Measurements from ENCODE around the gene PHF21B. TPM values are rescaled to one million over a fixed set of nuclear protein-coding genes. Genes with fewer than 3 reads are reported as not detected.
"Not testable (repeated sequence)": the region's sequence is repeated elsewhere in the genome, so short reads cannot be mapped to it uniquely, and the experiment has no call there.

PHF21B gene
- total RNA-seq, 3 donors from 2014 or later (not counting 1 experiment from before 2014, with no cell fraction given), result not detected

DNA sequence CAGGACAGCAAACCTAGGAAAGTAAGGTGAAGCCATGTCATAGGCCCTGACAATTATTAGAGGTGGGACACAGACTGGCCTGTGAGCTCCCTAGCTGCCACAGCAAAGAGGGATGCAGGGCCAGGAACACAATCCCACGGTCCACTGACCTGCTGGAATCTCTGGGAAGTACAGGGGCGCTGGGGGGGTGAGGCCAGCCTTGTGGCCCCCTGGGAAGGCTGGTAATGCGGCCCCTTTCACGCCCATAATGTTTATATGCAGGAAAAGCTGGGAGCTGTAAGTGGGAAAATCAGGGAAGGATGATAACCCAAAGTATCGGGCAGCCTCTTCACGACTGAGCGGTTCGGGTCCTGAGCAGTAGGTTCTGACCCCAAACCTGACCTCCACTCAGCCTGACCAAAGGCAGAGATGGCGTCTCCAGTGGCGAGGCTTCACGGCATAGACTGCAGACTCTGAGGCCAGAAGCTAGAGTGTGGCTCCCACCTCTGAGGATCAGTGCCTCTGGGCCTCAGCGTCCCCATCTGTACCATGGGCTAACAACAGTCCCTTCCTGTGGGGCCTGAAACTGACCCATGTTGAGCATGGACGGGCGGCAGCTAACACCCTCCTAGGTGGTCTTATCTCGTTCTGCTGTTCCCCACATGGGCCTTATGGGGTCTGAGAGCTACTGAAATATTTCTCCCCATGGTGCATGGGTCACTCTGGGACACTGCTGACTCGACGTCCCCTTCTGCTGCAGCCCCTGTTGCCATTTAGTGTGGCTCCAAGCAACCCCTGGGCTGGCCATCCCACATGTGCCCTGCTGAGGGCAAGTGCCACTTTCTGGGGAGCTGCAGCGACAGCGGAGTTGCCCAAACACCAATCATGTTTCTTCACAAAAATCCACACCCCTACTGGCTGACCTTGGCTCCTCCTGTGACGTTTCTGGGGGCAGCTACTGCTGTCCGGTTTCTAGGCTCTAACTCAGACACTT is 101.8 kb downstream of the PHF21B start:
- Histone ChIP-seq H3K27ac (ENCODE audit: low read length) (no peak overlapping the region), H3K9me3 (ENCODE audit: control insufficient read depth, insufficient read depth, low read length) (no peaks in the 10 kb centered on the region), H3K36me3 (ENCODE audit: control insufficient read depth, insufficient read depth, low read length) (no peaks in the 10 kb centered on the region), H3K4me1 (ENCODE audit: control insufficient read depth, insufficient read depth, low read length) (no peaks in the 10 kb centered on the region), H3K4me3 (ENCODE audit: low read length) (no peak overlapping the region), H3K27me3 (ENCODE audit: control insufficient read depth, insufficient read depth, low read length) (no peaks in the 10 kb centered on the region)
- DNase-seq (no peak), ATAC-seq (no peak)
- peaks cover 0 to 2% of the 10 kb centered on the region in 2 donors for H3K9me3 Mint-ChIP-seq
- TF ChIP-seq CTCF (IDR thresholded peaks at IDR 0.05), result no peak
- H3K4me3 Mint-ChIP-seq, result no peak overlapping the region
- intact Hi-C loops (cut with micrococcal nuclease), result no loop called here
- H3K4me1 Mint-ChIP-seq, result no peaks in the 10 kb centered on the region
- 85% methylated on average over 21 of the region's 21 CpGs for WGBS (ENCODE audit: insufficient coverage)
- H3K27me3 Mint-ChIP-seq (ENCODE audit: low read depth in 2 of 2), result peaks cover 13 to 20% of the 10 kb centered on the region in 2 donors
- no peak overlapping the region for H3K27ac Mint-ChIP-seq
- H3K36me3 Mint-ChIP-seq, result no peaks in the 10 kb centered on the region

GRCh38 chr22:44906999-44907644 is 102.7 kb downstream of the PHF21B start:
- ATAC-seq (no peak), DNase-seq (no peak)
- Histone ChIP-seq H3K27ac (ENCODE audit: low read length) (no peak overlapping the region), H3K4me1 (ENCODE audit: control insufficient read depth, insufficient read depth, low read length) (no peaks in the 10 kb centered on the region), H3K9me3 (ENCODE audit: control insufficient read depth, insufficient read depth, low read length) (peaks cover 1% of the 10 kb centered on the region), H3K4me3 (ENCODE audit: low read length) (no peak overlapping the region), H3K27me3 (ENCODE audit: control insufficient read depth, insufficient read depth, low read length) (no peaks in the 10 kb centered on the region), H3K36me3 (ENCODE audit: control insufficient read depth, insufficient read depth, low read length) (no peaks in the 10 kb centered on the region)
- Mint-ChIP-seq H3K4me1 (no peaks in the 10 kb centered on the region), H3K27ac (no peak overlapping the region), H3K27me3 (ENCODE audit: low read depth in 2 of 2) (peaks cover 20 to 28% of the 10 kb centered on the region in 2 donors), H3K36me3 (peaks cover 8% of the 10 kb centered on the region), H3K4me3 (no peak overlapping the region), H3K9me3 (peaks cover 0 to 2% of the 10 kb centered on the region in 2 donors)
- 91% methylated on average over 18 of the region's 18 CpGs for WGBS (ENCODE audit: insufficient coverage)
- TF ChIP-seq CTCF (IDR thresholded peaks at IDR 0.05), result no peak
- intact Hi-C loops (cut with micrococcal nuclease), result no loop called here

DNA sequence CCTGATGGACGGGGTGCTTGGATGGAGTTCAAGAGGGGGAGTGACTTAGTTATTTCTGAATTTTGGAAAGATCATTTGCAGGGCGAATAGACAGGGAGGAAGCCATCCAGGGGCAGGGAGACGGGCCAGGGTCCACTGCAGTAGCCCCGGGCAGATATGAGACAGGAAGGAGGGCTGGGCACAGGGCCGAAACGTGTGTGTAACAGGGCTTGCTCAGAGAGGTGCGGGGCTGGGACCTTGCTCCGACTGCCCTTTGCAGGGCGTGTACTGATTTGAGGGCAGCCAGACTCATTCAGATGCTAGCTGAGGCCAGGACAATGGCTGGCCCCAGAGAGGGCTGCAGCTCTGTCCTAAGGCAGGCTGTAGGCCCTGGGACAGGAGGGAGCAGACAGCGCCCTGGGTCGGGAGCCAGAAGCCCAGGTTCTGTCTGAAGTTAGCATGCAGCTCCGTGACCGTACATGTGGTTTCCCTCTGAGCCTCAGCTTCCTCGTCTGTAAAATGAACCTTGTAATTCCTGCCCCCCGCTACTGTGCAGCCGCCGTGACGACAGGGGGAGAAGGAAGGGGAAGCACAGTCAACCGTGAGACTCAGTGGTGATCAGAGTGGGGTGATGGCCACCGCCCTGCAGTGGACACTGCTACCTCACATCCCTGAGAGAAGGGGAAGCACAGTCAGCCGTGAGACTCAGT is 103.4 kb downstream of the PHF21B start:
- Mint-ChIP-seq H3K36me3 (peaks cover 16% of the 10 kb centered on the region), H3K4me3 (no peak overlapping the region), H3K27me3 (ENCODE audit: low read depth in 2 of 2) (peaks cover 20 to 28% of the 10 kb centered on the region in 2 donors), H3K9me3 (peaks cover 0 to 2% of the 10 kb centered on the region in 2 donors), H3K27ac (no peak overlapping the region), H3K4me1 (no peaks in the 10 kb centered on the region)
- DNase-seq (no peak), ATAC-seq (no peak)
- no peak overlapping the region for H3K27ac ChIP-seq (ENCODE audit: low read length)
- peaks cover 9% of the 10 kb centered on the region for H3K9me3 ChIP-seq (ENCODE audit: control insufficient read depth, insufficient read depth, low read length)
- no peaks in the 10 kb centered on the region for H3K4me1 ChIP-seq (ENCODE audit: control insufficient read depth, insufficient read depth, low read length)
- intact Hi-C loops (cut with micrococcal nuclease), result no loop called here
- H3K36me3 ChIP-seq (ENCODE audit: control insufficient read depth, insufficient read depth, low read length), result no peaks in the 10 kb centered on the region
- no peaks in the 10 kb centered on the region for H3K27me3 ChIP-seq (ENCODE audit: control insufficient read depth, insufficient read depth, low read length)
- TF ChIP-seq CTCF (IDR thresholded peaks at IDR 0.05), result no peak
- H3K4me3 ChIP-seq (ENCODE audit: low read length), result no peak overlapping the region
- 80% methylated on average over 21 of the region's 21 CpGs for WGBS (ENCODE audit: insufficient coverage)

GRCh38 chr22:44904492-44905152 is 105.2 kb downstream of the PHF21B start:
- peaks cover 18% of the 10 kb centered on the region for H3K9me3 ChIP-seq (ENCODE audit: control insufficient read depth, insufficient read depth, low read length)
- H3K4me3 Mint-ChIP-seq; H3K4me1 ChIP-seq (ENCODE audit: control insufficient read depth, insufficient read depth, low read length); intact Hi-C loops (cut with micrococcal nuclease); H3K27me3 ChIP-seq (ENCODE audit: control insufficient read depth, insufficient read depth, low read length); H3K27ac ChIP-seq (ENCODE audit: low read length); DNase-seq; H3K36me3 ChIP-seq (ENCODE audit: control insufficient read depth, insufficient read depth, low read length); H3K4me1 Mint-ChIP-seq; H3K9me3 Mint-ChIP-seq; H3K27ac Mint-ChIP-seq; ATAC-seq; H3K4me3 ChIP-seq (ENCODE audit: low read length): not testable (repeated sequence)
- peaks cover 24 to 36% of the 10 kb centered on the region in 2 donors for H3K27me3 Mint-ChIP-seq (ENCODE audit: low read depth in 2 of 2)
- peaks cover 16% of the 10 kb centered on the region for H3K36me3 Mint-ChIP-seq
- WGBS (ENCODE audit: insufficient coverage), result 63% methylated on average over 3 of the region's 5 CpGs

DNA sequence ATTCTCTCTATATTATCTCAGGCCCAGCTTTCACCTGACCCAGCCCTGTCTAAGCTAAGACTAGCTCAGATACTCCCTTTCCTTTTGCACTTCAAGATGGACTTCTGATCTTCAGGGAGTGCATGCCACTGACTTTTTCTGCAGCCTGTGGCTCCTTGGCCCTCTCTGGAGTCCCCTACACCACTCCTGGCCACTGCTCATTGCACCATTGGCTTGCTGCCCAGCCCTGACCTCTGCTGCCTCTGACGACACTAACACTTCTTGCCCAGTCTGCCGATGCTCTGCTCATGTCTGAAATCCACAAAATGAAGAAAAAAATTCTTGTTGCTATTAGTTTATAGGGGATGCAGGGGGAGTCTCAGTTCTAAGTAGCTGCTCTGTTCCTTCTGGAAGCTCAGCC is 106.6 kb downstream of the PHF21B start:
- peaks cover 16% of the 10 kb centered on the region for H3K36me3 Mint-ChIP-seq
- H3K4me1 ChIP-seq (ENCODE audit: control insufficient read depth, insufficient read depth, low read length); DNase-seq; H3K4me3 Mint-ChIP-seq; H3K27ac Mint-ChIP-seq; ATAC-seq; H3K36me3 ChIP-seq (ENCODE audit: control insufficient read depth, insufficient read depth, low read length); intact Hi-C loops (cut with micrococcal nuclease); H3K4me3 ChIP-seq (ENCODE audit: low read length); H3K9me3 Mint-ChIP-seq; H3K27ac ChIP-seq (ENCODE audit: low read length); H3K27me3 ChIP-seq (ENCODE audit: control insufficient read depth, insufficient read depth, low read length); H3K4me1 Mint-ChIP-seq: not testable (repeated sequence)
- H3K9me3 ChIP-seq (ENCODE audit: control insufficient read depth, insufficient read depth, low read length), result peaks cover 18% of the 10 kb centered on the region
- peaks cover 24 to 38% of the 10 kb centered on the region in 2 donors for H3K27me3 Mint-ChIP-seq (ENCODE audit: low read depth in 2 of 2)
- WGBS (ENCODE audit: insufficient coverage), result no CpG with 5 or more reads among the region's 2 CpGs

Measured in natural killer cell (primary cell).